GM21381 (cell line): ENCODE measurements around the gene EXOC3L1.

Experiments used
- ATAC-seq: cut with Tn5 transposase; IDR thresholded peaks from one replicate; pipeline ENCODE4 v1.9.1; 2021; ENCODE audit warnings: mild to moderate bottlenecking, moderate library complexity; ENCODE audit not compliant: unreplicated experiment

Gene EXOC3L1

DNA sequence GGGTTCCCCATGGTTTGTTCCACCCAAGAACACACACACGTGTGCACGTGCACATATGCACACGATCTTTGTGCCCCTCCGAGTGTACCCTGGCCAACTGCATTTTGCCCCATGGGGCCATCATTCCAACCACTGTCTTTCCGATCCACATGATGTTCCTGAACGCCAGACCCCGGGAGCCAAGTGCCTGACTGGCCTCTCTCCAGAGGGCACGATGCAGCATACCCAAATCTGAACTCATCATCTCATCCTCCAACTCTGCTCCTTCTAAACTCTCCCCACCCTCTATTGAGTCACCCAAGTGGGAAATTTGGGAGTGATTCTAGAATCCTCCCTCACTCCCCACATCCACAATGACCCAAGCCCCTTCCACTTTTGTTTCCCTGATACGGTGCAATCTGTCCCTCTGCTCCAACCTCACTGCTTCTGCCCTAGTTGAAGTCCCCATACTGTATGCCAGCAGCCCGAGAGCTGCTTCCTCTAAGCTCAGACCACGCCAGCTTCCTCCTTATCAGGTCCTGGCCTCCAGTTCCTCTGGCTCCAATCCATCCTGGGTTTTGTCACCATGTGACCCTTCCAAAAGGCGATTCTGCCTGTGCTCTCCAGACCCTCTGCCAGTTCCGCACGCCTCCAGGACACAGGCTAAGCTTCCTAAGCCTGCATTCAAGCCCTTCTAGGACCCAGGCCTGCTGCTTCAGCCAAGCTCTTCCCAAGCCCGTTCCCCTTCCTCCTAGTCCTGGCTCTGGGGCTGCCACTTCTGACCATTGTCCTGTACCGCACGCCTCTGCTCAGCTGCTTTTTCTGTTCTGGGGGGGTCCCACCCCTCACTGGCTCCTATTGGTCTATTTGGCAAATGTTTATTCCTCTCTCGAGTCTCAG lies 26.9 kb upstream of the EXOC3L1 start:
- ATAC-seq = no peak

DNA sequence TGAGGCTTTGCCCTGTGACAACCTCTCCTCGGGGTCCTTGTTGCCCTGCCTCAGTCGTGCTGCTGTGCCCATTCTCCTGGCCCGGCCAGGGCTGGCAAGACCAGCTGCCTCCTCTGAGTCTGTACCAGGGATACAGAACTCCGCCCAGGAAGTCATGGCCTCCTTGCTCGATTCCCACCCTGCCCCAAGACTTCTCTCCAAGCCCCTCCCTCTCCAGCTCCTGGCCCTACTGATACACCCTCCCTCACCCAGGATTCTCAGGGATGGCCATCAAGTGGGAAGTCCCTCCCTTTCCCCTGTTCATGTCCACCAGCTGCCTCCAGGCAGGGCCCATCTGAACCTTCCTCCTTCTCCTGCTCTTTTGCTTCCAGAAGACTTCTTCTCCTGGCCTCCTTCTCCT lies 25.8 kb upstream of the EXOC3L1 start:
- no peak for ATAC-seq

DNA sequence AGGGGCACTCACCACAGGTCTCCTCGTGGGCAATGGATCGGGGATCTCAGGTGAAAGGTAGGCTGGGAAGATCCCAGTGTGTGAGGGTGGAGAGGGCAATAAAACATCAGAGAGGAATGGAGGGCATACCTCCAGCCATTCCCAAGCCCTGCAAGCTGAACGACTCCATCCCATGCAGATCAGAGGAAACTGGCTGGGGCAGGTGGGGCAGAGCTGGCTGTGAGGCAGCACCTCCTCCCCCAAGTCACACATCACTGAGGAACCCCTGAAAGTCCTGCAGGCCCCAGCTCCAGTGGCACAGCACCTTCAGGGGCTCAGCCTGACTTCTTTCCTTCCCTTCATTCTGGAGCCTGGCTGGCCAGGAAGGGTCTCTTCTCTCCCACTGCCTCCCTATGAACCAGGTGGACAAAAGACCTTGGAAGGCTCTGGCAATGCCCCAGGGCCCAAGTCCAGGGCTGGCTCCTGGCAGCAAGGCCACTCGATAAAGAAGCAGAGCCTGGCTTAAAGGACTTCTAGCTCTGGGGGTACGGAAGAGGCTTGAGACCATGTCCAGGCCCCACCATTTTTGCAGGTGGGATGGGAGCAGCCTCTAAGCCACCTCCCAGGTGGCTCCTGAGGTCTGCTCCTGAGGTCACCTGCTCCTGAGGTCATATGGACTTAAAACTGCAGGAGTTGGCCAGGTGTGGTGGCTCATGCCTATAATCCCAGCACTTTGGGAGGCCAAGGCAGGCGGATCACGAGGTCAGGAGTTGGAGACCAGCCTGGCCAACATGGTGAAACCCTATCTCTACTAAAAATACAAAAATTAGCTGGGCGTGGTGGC lies 23.5 kb upstream of the EXOC3L1 start:
- no peak for ATAC-seq

DNA sequence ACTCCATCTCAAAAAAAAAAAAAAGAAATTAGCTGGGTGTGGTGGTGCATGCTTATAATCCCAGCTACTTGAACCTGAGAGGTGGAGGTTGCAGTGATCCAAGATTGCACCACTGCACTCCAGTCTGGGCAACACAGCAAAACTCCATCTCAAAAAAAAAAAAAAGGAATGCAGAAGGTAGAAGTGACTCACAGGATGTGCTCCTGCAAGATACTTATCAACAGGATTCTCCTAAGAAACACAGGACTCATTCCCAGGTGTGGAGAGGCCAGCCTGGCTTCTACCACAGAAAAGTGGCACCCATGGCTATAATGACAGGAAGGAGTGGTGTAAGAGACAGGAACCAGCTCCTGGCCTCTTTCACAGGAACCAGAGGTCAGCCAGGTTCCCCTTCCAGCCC lies 22.8 kb upstream of the EXOC3L1 start:
- no peak for ATAC-seq

DNA sequence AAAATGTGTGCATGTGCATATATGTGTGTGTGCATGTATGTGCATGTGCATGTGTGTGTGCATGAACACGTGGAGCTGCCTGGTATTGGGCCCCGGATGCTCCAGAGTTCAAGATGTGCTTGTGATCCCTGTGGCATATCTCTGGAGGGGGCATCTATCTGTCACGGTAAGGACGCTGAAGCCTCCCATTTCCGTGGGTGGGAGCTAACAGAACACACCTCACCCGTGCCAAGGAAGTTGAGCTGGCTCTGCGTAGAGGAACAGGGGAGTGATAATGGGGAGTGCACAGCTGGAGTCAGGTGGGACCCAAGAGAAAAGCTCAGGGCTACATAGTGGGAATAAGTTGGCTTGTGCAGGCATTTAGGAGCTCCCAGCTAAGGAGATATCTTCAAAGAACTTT lies 21.7 kb upstream of the EXOC3L1 start:
- ATAC-seq = no peak

DNA sequence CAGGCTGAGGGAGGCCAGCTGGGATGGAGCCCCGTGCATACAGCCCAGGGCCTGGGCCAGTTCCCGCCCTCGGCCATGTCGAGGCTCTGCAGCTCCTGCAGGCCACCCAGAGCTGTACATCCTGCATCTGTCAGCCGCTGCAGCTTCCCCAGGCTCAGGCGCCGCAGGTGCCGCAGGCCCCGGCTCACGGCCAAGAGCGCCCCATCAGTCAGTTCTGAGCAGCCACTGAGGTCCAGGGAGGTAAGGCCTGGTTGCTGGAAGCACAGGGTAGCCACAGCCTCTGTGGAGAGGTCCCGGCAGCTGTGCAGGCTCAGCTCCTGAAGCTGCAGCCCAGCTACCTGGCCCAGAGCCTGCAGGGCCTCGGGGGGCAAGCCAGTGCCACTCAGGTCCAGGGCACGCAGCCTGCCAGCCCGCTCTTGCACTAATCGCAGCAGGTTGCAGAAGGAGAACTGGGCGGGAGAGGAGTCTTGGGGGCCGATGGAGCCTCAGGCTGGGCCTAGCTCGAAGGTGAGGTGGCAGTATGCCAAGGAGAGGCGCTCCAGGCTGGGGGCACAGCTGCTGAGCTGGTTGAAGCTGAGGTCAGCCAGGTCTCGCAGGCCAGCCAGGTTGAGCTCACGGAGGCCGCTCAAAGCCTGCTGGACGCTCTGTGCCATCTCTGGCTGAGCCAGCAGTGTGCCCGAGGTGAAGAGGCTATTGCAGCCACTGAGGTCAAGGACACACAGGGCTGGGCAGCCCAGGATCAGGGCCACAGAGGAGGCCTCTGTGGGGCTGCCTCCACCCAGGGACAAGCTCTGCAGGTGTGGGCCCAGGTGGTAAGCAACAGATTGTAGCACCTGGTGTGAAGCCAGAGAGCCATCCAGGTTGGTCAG lies 20.4 kb upstream of the EXOC3L1 start:
- ATAC-seq = no peak

DNA sequence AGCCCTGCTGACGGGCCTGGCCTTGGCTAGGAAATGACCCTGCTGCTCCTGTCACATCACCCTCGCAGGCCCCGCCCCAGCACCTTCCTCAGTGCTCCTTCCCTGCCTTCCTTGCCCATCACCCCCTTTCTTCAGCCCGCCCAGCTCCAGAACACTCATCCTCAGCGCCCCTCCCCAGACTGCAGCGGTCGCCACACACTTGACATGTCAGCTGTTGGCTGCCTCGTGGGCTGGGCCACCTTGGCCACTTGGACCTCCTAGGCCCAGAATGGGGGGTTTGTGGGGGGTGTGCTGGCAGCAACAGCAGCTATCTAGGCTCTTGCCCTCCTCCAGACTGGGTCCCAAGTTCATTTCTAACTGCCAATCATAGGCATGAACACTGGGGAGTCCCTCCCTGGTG lies 19.6 kb upstream of the EXOC3L1 start:
- no peak for ATAC-seq

DNA sequence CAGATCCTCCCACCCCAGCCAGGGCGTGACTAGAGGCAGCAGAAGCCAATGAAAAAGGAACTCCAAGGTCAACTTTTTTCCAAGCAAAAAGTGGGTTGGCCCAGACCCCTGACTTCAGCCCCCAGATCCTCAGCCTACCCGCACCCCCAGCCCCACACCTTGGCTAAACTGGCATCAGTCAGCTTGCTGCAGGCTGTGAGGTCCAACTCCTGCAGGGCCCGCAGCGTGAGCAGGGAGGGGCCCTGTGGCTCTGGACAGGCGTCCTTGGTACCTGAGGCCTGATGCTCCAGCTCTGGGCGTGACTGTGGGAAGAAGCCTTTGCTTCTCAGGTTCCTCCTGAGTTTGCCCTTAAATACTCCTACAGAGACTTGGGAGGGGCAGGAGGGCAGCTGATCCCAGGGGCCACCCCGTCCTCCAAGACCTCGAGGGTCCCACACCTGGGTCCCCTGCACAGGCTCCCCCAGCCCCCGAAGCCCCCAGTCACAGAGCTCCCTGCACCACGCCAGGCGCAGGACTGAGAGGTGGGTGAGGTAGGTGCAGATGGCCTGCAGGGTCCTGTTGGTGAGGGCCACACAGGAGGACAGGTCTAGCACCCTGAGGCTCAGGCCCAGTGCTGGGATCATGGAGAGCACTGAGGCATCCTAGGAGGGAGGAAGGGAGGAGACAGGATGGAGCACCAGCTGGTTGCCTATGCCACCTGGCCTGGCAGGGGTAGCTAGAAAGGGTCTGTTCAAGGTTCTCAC lies 18.4 kb upstream of the EXOC3L1 start:
- ATAC-seq = no peak

DNA sequence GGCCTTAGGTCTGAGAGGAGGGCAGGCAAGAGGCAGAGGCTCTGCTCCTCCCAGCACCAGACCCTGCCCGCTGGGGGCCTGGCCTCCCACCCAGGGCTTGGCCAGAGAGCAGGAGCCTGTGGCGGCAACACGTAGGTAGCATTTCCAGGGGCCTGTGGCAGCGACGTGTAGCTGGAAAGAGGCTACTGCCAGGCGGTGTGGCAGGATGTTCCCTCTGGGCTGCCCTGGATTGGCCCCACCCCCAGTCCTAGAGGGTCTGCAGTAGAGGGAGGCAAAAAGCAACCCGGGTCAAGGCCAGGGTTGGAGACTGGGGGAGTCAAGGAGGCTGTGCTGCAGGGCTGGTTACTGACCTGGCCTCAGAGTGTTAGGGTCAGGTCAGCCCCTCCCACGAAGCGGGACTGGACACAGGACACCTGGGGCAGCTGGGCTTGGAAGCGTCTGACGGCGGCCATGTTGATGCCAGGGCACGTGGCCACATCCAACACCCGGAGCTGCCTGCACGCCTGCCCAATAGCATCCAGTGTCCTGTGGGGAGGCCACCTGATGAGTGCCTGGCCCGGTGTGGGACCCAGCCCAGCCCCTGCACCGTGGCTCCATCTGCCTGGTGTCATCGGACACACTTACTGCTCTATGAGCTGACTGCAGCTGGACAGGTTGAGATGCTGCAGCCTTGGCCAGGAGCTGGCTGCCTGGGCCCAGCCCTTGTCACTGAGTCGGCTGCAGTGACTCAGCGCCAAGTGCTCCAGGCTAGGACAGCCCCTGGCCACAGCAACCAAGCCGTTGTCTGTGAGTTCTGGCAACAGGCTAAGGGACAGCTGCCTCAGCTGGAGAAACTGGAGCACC lies 17.5 kb upstream of the EXOC3L1 start:
- ATAC-seq = no peak

DNA sequence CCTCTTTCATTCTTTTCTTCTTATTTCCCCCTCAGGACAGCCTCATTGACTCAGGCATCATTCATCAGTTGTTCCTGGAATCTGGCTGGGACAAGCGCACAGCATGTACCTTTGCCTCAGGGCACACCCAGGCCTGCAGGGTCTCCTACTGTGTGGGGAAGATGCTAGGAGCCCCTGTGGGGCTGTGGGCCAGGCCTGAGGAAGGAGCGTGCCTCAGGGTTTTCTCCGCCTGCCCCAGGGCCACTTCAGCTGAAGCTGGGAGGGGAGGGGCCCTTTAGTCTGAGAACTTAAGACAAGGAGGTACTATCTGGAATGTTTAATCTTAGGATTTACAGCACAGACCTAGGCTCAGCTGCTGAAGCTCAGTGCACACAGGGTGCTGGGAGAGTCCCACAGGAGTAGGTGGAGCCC lies 16.9 kb upstream of the EXOC3L1 start:
- ATAC-seq = no peak

DNA sequence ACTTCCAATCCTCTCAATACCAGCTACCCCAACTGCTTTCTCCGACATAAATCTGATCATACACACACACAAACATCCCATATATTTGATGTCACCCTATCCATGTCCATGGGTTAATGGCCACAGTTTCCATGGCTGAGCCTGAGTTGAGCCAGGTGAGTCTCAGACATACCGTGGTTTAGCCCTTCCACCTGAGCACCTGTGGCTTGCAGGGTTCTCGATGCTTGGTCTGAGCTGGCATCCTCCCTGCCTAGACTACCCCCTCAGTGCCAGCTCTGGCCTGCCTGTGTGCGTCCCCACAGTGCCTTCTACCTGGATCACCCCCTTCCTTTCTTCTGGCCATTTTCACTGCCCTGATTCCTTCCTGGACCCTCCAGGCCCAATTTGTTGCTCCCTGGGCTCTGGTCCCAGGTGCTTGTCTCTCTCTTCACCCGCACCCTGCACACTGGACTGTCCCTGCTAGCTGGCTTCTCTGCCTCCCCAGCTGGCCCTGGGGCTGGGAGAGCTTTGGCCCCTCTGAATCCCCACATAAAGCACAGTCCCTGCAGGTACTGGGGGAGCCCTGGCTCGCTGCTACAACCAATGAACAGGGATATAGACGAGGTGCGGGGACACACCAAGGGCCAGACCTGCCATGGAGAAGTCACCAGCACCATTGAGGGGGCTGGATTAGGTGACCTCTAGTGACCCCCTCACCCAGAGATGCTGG lies 16.3 kb upstream of the EXOC3L1 start:
- ATAC-seq = no peak

DNA sequence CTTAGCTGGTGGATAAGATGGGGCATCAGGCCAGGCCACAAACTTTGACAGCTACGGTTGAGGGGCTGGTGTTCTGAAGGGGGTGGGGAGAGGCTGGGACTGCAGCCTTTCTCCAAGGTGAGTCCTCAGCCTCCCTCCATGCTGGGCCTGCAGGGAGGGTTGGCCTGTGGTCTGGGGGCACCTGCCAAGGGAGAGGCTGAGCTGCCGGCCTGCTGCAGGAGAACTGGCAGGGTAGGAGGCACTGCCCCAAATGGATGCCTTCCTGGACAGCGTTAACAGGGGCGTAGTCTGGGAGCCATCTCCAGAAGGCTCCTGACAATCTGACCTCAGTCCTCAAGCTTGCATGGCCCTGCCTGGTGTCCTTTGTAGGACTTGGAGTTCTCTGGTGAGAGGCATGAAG lies 14.1 kb upstream of the EXOC3L1 start:
- ATAC-seq = no peak

DNA sequence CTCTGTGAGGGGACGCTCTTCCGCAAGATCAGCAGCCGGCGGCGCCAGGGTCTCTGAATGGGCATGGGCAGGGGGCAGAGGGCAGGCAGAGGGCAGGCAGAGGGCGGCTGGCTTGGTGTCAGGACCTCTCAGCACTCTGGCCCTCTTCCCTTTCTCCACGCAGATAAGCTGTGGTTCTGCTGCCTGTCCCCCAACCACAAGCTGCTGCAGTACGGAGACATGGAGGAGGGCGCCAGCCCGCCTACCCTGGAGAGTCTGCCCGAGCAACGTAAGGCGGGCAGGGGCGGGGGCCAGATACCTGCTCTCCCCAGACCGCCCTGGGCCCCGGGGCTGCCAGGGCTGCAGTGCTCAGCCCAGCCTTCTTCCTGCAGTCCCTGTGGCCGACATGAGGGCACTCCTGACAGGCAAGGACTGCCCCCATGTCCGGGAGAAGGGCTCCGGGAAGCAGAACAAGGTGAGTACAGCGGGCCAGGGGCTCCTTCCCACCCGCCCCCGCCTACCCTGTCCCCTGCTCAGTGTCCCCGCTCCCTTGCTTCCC lies 13.1 kb upstream of the EXOC3L1 start:
- no peak for ATAC-seq

DNA sequence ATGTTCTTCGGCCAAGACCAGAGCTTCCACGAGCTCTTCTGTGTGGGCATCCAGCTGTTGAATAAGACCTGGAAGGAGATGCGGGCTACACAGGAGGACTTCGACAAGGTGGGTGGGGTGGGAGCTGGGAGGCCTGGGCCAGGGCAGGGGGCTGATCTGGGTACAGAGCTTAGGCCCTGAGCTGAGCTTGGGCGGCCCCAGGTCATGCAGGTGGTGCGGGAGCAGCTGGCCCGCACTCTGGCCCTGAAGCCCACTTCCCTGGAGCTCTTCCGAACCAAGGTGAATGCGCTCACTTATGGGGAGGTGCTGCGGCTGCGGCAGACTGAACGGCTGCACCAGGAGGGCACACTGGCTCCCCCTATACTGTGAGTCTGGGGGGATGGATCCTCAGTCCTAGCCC lies 12.5 kb upstream of the EXOC3L1 start:
- no peak for ATAC-seq

DNA sequence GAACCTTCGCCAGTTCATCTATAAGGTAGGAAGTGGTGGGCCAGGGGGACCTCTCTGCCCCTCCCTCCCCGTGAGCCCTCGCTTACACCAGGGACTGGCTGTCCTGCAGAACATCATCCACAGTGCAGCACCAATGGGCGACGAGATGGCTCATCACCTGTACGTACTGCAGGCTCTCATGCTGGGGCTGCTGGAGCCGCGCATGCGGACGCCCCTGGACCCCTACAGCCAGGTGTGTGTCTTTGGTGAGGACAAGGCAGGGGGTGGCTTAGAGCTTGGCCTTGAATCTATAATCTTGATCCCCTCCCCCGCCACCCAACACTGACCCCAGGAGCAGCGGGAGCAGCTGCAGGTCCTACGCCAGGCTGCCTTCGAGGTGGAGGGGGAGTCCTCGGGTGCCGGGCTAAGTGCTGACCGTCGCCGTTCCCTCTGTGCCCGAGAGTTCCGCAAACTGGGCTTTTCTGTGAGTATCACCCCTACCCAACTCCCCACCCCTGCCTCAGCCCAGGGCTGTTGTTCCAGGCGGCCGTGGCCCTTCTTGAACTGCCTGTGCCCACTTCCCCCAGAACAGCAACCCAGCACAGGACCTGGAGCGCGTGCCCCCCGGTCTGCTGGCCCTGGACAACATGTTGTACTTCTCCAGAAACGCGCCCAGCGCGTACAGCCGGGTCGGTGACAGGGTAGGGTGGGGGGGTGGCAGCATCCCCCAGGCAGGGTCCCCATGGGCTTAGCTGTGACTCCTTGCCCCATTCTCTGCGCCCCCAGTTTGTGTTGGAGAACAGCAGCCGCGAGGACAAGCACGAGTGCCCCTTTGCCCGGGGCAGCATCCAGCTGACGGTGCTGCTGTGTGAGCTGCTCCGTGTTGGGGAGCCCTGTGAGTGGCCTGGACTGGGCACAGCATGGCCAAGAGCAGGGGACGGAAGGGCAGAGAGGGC lies 11.7 kb upstream of the EXOC3L1 start:
- no peak for ATAC-seq

DNA sequence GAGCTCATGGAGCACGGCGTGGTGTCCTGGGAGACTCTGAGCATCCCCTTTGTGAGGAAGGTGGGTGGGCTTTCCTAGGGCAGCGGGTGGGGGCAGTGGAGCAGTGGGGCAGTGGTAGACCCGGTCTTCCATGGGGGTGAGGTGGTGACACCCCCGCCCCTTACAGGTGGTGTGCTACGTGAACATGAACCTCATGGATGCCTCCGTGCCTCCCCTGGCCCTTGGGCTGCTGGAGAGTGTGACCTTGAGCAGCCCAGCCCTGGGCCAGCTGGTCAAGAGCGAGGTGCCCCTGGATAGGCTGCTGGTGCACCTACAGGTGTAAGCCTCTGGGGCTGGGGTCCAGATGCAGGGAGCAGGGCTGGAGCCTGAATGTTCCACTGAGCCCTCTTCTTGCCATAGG lies 10.6 kb upstream of the EXOC3L1 start:
- ATAC-seq = no peak

DNA sequence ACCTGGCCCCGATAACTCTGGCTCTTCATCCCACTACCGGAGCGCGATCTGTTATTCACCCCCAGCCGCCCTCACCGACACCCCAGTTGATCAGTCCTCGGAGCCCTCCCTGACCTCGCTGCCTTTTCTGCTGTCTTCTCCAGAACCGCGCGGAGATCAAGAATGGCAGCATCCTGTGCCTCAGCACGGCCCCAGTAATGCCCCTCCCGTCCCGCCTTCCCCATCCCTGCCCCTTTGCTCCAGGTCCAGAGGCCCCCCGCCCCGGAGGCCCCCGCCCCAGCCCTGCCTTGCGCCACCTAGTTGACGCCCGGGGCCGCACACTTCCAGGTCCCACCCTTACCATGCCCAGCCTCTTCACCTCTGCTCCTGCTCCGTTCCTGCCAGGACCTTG lies 9.9 kb upstream of the EXOC3L1 start:
- ATAC-seq = no peak
